Measurements from ENCODE around the gene YEATS2. TPM values are rescaled to one million over a fixed set of nuclear protein-coding genes. Genes with fewer than 3 reads are reported as not detected.

Gene YEATS2
- total RNA-seq, 1 experiment from 2014 or later = 38.6 TPM

- ATAC-seq = no peak
- ChIA-PET RAD21 (ENCODE audit: low non-redundant PET in 1 of 2, low total read pairs in 2 of 2, uncharacterized antibody in 2 of 2, unreplicated experiment in 2 of 2) (no interaction called here), POLR2A (no interaction called here), CTCF (interaction anchor here (3.2 kb wide), 1 partner anchor 14 kb away, joined by 8 read pairs; no protein-coding TSS in a partner anchor)
- Histone ChIP-seq H3K9ac (ENCODE audit: low read length) (no peak overlapping the region), H3K9me3 (ENCODE audit: control insufficient read depth in 1 of 2, insufficient read depth in 1 of 2, low read depth in 1 of 2, low read length in 2 of 2) (no peaks in the 10 kb centered on the region), H3K27ac (ENCODE audit: low read depth, low read length) (no peak overlapping the region), H3K4me2 (ENCODE audit: low read length) (no peak overlapping the region), H3K9me2 (ENCODE audit: insufficient read depth) (no peaks in the 10 kb centered on the region), H4K20me1 (ENCODE audit: insufficient read depth) (no peaks in the 10 kb centered on the region), H3K27me3 (ENCODE audit: insufficient read depth, low read length) (no peaks in the 10 kb centered on the region), H3K4me1 (ENCODE audit: control insufficient read depth in 1 of 2, insufficient read depth in 2 of 2, low read length in 2 of 2) (no peaks in the 10 kb centered on the region), H3K36me3 (ENCODE audit: control insufficient read depth in 1 of 2, insufficient read depth in 2 of 2, low read length in 2 of 2) (peaks cover 34 to 48% of the 10 kb centered on the region in 2 experiments), H3K4me3 (replicated peaks in 1 of 2; ENCODE audit: low read depth in 1 of 2, low read length in 2 of 2) (no peak overlapping the region), H3K79me2 (ENCODE audit: insufficient read depth, low read length) (0 out of 2 replicates have a peak, but pooled peaks cover 13% of the 10 kb centered on the region), H2AFZ (ENCODE audit: low read depth, low read length, poor library complexity, severe bottlenecking) (no peak overlapping the region)
- no peak for DNase-seq (ENCODE audit: low read depth, low spot score)
- intact Hi-C loops (cut with micrococcal nuclease) = no loop called here
- no TSS peak for BruUV-seq (replicated peaks)
- TF ChIP-seq SRF (IDR thresholded peaks at IDR 0.05; ENCODE audit: low read depth) = no peak
- no peak for TF ChIP-seq SIN3A (IDR thresholded peaks at IDR 0.05; ENCODE audit: low read depth)
- no peak for TF ChIP-seq ATF3 (IDR thresholded peaks at IDR 0.05)
- TF ChIP-seq EGR1 (IDR thresholded peaks at IDR 0.05; ENCODE audit: low read depth) = no peak
- TF ChIP-seq POLR2AphosphoS5 (IDR thresholded peaks at IDR 0.05; ENCODE audit: low read depth, low read length) = no peak
- TF ChIP-seq CTCF (IDR thresholded peaks at IDR 0.05 in 2 of 3, conservative IDR thresholded peaks at IDR 0.05 in 1 of 3; ENCODE audit: borderline replicate concordance in 1 of 3, insufficient read depth in 1 of 3, low read depth in 2 of 3, low read length in 2 of 3) = no peak
- TF ChIP-seq YY1 (IDR thresholded peaks at IDR 0.05; ENCODE audit: extremely low read depth, insufficient replicate concordance, low read depth, low read length) = no peak
- no peak for TF ChIP-seq JUND (IDR thresholded peaks at IDR 0.05)
These were observed 83.6 kb downstream of the YEATS2 start for GRCh38 chr3:183781246-183781645.

Data from HCT116 (cell line).